Activated T-cell treated with anti-CD3 and anti-CD28 coated beads, Interleukin-2, amount 50 U/mL, for 24 hours (primary cell): ENCODE results near the gene ALOXE3.
A peak's percentile ranks its signal among the peaks of the same experiment; 100 is the strongest.
"Not testable (repeated sequence)": the region's sequence is repeated elsewhere in the genome, so short reads cannot be mapped to it uniquely, and the experiment has no call there.

Experiments
- DNase-seq: peaks from one replicate; pipeline ENCODE4 v3.0.0-alpha.2; 2020
- H3K27ac Mint-ChIP-seq: 2 replicates; pipeline ENCODE4 v1.8.0; 2020; ENCODE audit warnings: mild to moderate bottlenecking, mixed read lengths
- H3K27me3 Mint-ChIP-seq: 2 replicates; pipeline ENCODE4 v1.8.0; 2020; ENCODE audit warnings: mixed read lengths
- H3K36me3 Mint-ChIP-seq: 2 replicates; pipeline ENCODE4 v1.8.0; 2020; ENCODE audit warnings: low read depth, mixed read lengths
- H3K4me1 Mint-ChIP-seq: 2 replicates; pipeline ENCODE4 v1.8.0; 2020; ENCODE audit warnings: low read depth, mixed read lengths
- H3K4me3 Mint-ChIP-seq: 2 replicates; pipeline ENCODE4 v1.8.0; 2020; ENCODE audit warnings: mild to moderate bottlenecking, moderate library complexity, mixed read lengths
- H3K9me3 Mint-ChIP-seq: 2 replicates; pipeline ENCODE4 v1.8.0; 2020; ENCODE audit warnings: mixed read lengths

ALOXE3 gene

GRCh38 chr17:8087075-8087951, 31.0 kb downstream of the ALOXE3 start, which contains the start of gene ALOX12B:
TSS of gene ALOX12B (minus strand) at chr17:8087716. CDS start at chr17:8087442, 274 bp downstream.
- Mint-ChIP-seq H3K4me3 (no peak within 1 kb of the TSS), H3K27me3 (peaks cover 33% of the 10 kb centered on the region), H3K27ac (no peak within 1 kb of the TSS), H3K36me3 (no peaks in the 10 kb centered on the region), H3K4me1 (no peaks in the 10 kb centered on the region), H3K9me3 (no peaks in the 10 kb centered on the region)
- DNase-seq, result no peak

- H3K36me3 Mint-ChIP-seq, result peaks cover 23% of the 10 kb centered on the region
- H3K27ac Mint-ChIP-seq, result no peak overlapping the region
- H3K9me3 Mint-ChIP-seq, result no peaks in the 10 kb centered on the region
- H3K27me3 Mint-ChIP-seq, result peaks cover 18% of the 10 kb centered on the region
- no peak for DNase-seq
- H3K4me3 Mint-ChIP-seq, result no peak overlapping the region
- H3K4me1 Mint-ChIP-seq, result peaks cover 15% of the 10 kb centered on the region
Measured at GRCh38 chr17:8084250-8084649, 34.1 kb downstream of the ALOXE3 start.

DNA sequence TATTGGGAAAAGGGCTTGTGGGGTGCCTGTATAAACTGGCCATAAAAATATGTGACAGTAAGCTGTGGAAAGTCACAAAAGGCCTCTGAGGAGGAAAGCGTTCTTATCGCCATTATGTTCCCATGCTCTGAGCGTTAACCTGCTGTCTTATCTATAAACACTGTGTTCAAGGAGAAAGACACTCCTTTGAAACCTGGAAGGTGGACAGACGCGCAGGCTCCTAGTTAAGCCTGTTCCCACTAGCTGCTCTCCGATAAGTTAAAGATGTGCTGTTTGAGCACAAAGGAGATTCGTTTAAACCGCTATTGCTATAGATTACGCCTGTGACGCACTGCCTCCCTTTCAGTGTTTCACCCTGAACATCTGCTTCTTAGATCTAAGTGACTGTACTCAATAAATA, 36.0 kb downstream of the ALOXE3 start:
- Mint-ChIP-seq H3K4me1 (peaks cover 19% of the 10 kb centered on the region), H3K27me3 (peaks cover 8% of the 10 kb centered on the region), H3K27ac (no peak overlapping the region), H3K9me3 (no peaks in the 10 kb centered on the region), H3K36me3 (peaks cover 24% of the 10 kb centered on the region), H3K4me3 (no peak overlapping the region)
- no peak for DNase-seq

- Mint-ChIP-seq H3K27me3 (peaks cover 5% of the 10 kb centered on the region), H3K9me3 (no peaks in the 10 kb centered on the region), H3K4me1 (peaks cover 19% of the 10 kb centered on the region), H3K27ac (no peak overlapping the region), H3K4me3 (no peak overlapping the region), H3K36me3 (peaks cover 24% of the 10 kb centered on the region)
- DNase-seq, result no peak
Measured at GRCh38 chr17:8081876-8082275, 36.4 kb downstream of the ALOXE3 start.

GRCh38 chr17:8080799-8081219, 37.5 kb downstream of the ALOXE3 start:
- Mint-ChIP-seq H3K36me3 (peaks cover 24% of the 10 kb centered on the region), H3K27ac (no peak overlapping the region), H3K9me3 (no peaks in the 10 kb centered on the region), H3K4me1 (peaks cover 19% of the 10 kb centered on the region), H3K27me3 (peaks cover 3% of the 10 kb centered on the region), H3K4me3 (peak overlapping the region; percentile 89)
- no peak for DNase-seq

DNA sequence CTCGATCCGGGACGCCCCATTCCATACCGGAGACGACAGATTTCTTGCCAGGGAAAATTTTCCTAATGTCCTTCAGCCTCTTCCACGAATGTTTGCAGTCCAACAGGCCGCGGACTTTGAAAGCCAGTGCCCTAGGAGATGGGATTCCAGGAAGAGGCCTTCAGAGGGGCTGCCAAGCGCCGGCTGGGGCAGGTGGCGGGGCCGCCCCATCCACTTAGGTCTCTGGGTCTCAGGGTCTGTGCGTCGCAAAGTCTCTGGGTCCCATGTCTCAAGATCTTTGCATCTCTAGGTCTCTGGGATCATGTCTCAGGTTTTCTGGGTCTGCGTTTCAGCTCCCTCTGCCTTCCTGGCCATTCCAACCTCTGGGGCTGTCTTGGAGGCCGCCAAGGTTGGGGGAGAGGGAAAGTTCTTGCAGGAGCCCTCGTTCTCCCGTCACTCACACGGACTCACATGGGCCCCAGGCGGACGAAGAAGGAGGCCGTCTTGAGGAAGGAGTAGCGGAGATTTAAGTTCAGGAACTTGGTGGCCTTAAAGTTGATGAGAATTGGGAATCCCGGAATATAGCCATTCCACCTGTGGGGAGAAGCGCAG, 38.0 kb downstream of the ALOXE3 start:
- Mint-ChIP-seq H3K27me3 (peaks cover 1% of the 10 kb centered on the region), H3K36me3 (peaks cover 24% of the 10 kb centered on the region), H3K4me1 (peaks cover 19% of the 10 kb centered on the region), H3K4me3 (peak overlapping the region; percentile 89), H3K27ac (peak overlapping the region; percentile 87), H3K9me3 (no peaks in the 10 kb centered on the region)
- DNase-seq, result no peak

DNA sequence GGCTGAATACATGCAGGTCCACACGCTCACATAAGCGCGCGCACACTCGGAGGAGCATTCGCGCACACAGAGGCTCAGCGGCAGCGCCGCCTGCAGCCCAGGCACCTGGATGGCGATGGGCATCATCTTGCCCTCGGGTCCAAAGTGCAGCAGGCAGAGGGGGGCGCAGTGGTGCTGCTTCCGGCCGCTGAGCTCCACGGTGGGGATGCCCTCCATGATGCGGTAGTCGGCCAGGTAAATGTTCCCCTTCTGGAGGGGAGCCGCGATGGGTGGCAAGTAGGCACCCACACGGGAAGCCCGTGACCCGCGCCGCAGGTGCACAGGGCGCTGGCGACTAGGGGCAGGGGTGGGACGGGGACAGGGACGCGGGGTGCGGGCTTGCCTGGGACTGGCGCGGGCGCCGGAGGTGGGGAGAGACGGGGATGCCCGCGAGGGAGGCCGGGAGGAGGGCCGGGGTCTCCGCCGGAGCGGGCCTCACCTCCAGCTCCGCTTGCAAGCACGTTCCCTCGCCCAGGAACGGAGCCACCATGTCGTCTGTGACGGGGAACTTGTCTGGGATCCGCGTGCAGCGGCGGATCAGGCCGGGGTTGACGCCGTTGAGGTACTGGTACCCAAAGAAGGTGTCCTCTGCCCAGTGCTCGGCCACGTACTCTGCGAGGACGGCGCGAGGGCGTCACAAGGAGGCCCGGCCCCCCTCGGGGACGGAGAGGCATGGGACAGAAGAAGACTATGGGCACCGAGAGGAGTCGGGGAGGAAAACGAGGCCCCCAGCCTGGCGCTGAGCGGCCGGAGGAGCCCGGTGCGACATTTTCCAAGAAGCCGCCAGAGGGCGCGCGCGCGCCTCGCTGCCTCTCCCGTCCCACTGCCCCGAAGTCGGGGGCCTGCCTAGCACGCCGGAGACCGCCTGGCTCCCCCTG, 38.8 kb downstream of the ALOXE3 start:
- Mint-ChIP-seq H3K36me3 (peaks cover 24% of the 10 kb centered on the region), H3K4me1 (peaks cover 19% of the 10 kb centered on the region), H3K4me3 (peak overlapping the region; percentile 89), H3K27me3 (peaks cover 9% of the 10 kb centered on the region), H3K9me3 (no peaks in the 10 kb centered on the region), H3K27ac (peak overlapping the region; percentile 87)
- peak; percentile 89 for DNase-seq

- Mint-ChIP-seq H3K4me1 (peaks cover 31% of the 10 kb centered on the region), H3K27me3 (peaks cover 24% of the 10 kb centered on the region), H3K36me3 (peaks cover 24% of the 10 kb centered on the region)
- not testable (repeated sequence) for H3K4me3 Mint-ChIP-seq, H3K27ac Mint-ChIP-seq, H3K9me3 Mint-ChIP-seq, DNase-seq
Measured at GRCh38 chr17:8077939-8078338, 40.4 kb downstream of the ALOXE3 start.

- DNase-seq, result no peak
- peaks cover 38% of the 10 kb centered on the region for H3K4me1 Mint-ChIP-seq
- no peak overlapping the region for H3K27ac Mint-ChIP-seq
- peaks cover 37% of the 10 kb centered on the region for H3K27me3 Mint-ChIP-seq
- H3K36me3 Mint-ChIP-seq, result peaks cover 19% of the 10 kb centered on the region
- H3K9me3 Mint-ChIP-seq, result no peaks in the 10 kb centered on the region
- no peak overlapping the region for H3K4me3 Mint-ChIP-seq
Measured at GRCh38 chr17:8076502-8077266, 41.6 kb downstream of the ALOXE3 start.

GRCh38 chr17:8075574-8076342, 42.6 kb downstream of the ALOXE3 start:
- Mint-ChIP-seq H3K36me3 (peaks cover 11% of the 10 kb centered on the region), H3K9me3 (no peaks in the 10 kb centered on the region), H3K4me3 (no peak overlapping the region), H3K27ac (no peak overlapping the region), H3K4me1 (peaks cover 33% of the 10 kb centered on the region), H3K27me3 (peaks cover 46% of the 10 kb centered on the region)
- no peak for DNase-seq

DNA sequence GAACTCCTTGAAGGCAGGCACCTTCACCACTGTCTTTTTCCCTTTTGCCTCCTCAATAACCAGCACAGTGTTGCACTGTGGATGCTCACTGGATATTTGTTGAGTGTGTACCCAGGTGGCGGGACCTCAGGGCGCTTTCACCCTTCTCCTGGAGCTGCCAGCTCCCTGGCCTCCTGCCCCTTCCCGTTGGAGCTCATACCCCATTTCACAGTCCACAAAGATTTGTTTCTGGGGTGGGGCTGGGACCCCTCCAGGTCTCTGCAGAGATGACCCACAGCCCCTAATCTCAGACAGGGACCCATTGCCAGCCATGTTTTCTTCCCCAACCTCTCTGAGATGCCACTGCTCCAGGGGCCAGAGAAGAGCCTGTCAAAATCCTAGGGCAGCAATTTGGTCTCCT, 43.2 kb downstream of the ALOXE3 start:
- peaks cover 6% of the 10 kb centered on the region for H3K36me3 Mint-ChIP-seq
- H3K9me3 Mint-ChIP-seq, result no peaks in the 10 kb centered on the region
- no peak overlapping the region for H3K4me3 Mint-ChIP-seq
- no peak overlapping the region for H3K27ac Mint-ChIP-seq
- peaks cover 47% of the 10 kb centered on the region for H3K27me3 Mint-ChIP-seq
- H3K4me1 Mint-ChIP-seq, result peaks cover 28% of the 10 kb centered on the region
- no peak for DNase-seq

GRCh38 chr17:8074554-8074953, 43.8 kb downstream of the ALOXE3 start:
- no peak for DNase-seq
- no peak overlapping the region for H3K4me3 Mint-ChIP-seq
- no peaks in the 10 kb centered on the region for H3K9me3 Mint-ChIP-seq
- peaks cover 2% of the 10 kb centered on the region for H3K36me3 Mint-ChIP-seq
- H3K27ac Mint-ChIP-seq, result no peak overlapping the region
- peaks cover 24% of the 10 kb centered on the region for H3K4me1 Mint-ChIP-seq
- H3K27me3 Mint-ChIP-seq, result peaks cover 47% of the 10 kb centered on the region
